BJ (cell line): ENCODE results near the gene HSD3B1. TPM values are rescaled to one million over a fixed set of nuclear protein-coding genes. Genes with fewer than 3 reads are reported as not detected.

Source experiments
- CTCF ChIA-PET: fragments of 350-600 bp; formaldehyde crosslinking; extraction: SDS; loops from one replicate; lab custom pipeline; 2021; ENCODE audit warnings: antibody characterized with exemption, inconsistent platforms; lab: Yijun Ruan, JAX
- POLR2A ChIA-PET: fragments of 300-600 bp; sonication (Branson Sonifier 250); formaldehyde crosslinking; extraction: SDS; loops from one replicate; lab custom pipeline; 2021; ENCODE audit warnings: antibody characterized with exemption; lab: Charles Lee
- DNase-seq: peaks from one replicate; pipeline ENCODE4 v3.0.0-alpha.2; 2011; ENCODE audit warnings: low read depth
- H3K27me3 ChIP-seq: 2 replicates; pipeline ENCODE4 v1.6.0; 2011; ENCODE audit warnings: low read length; ENCODE audit not compliant: control insufficient read depth, insufficient read depth
- H3K36me3 ChIP-seq: 2 replicates; pipeline ENCODE4 v1.5.1; 2011; ENCODE audit warnings: low read length; ENCODE audit not compliant: control insufficient read depth, insufficient read depth
- H3K4me3 ChIP-seq: 2 replicates; pipeline ENCODE4 v1.5.1; 2011; ENCODE audit warnings: low read depth, mild to moderate bottlenecking, control low read depth, low read length
- polyA plus RNA-seq: library from polyadenylated mRNA; depleted of rRNA; stranded (reverse); fragments of >200 nt; gene quantifications from 2 replicates; pipeline ENCODE4 v1.2.3, GENCODE V29; 2011
- TF ChIP-seq, protein P1 (sequence below): IDR thresholded peaks from 2 replicates; pipeline ENCODE4 v1.5.1; 2011; ENCODE audit warnings: low read depth, mild to moderate bottlenecking, control low read depth, inconsistent platforms, low read length, moderate library complexity; ENCODE audit not compliant: insufficient read depth

HSD3B1 gene
- polyA plus RNA-seq, 1 experiment: not detected

DNA sequence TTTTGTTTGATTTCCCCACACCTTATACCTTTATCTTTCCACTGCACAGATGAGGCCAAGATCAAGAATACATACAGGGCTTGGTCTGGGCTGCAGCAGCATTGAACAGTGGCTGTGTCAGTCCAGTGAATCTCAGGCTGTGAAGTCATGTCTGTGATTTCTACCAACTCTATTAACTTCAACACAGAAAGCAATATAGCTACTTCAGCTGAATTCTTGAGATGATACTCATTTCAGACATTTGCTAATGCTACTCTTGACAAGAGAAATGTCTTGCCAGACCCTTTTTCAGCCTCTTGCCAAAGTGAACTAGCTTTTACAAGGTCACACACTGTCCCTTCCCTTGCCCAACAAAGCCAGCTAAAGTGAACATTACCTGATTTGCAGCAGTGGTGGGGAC is 25.1 kb upstream of the HSD3B1 start:
- POLR2A ChIA-PET: no interaction called here
- no peak overlapping the region for H3K4me3 ChIP-seq
- H3K36me3 ChIP-seq: no peaks in the 10 kb centered on the region
- CTCF ChIA-PET: interaction anchor here (0.7 kb wide), 1 partner anchor 12 kb away, joined by 3 read pairs; no protein-coding TSS in a partner anchor
- H3K27me3 ChIP-seq: no peaks in the 10 kb centered on the region
- TF ChIP-seq, protein P1, sequence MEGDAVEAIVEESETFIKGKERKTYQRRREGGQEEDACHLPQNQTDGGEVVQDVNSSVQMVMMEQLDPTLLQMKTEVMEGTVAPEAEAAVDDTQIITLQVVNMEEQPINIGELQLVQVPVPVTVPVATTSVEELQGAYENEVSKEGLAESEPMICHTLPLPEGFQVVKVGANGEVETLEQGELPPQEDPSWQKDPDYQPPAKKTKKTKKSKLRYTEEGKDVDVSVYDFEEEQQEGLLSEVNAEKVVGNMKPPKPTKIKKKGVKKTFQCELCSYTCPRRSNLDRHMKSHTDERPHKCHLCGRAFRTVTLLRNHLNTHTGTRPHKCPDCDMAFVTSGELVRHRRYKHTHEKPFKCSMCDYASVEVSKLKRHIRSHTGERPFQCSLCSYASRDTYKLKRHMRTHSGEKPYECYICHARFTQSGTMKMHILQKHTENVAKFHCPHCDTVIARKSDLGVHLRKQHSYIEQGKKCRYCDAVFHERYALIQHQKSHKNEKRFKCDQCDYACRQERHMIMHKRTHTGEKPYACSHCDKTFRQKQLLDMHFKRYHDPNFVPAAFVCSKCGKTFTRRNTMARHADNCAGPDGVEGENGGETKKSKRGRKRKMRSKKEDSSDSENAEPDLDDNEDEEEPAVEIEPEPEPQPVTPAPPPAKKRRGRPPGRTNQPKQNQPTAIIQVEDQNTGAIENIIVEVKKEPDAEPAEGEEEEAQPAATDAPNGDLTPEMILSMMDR: no peak
- no peak for DNase-seq

DNA sequence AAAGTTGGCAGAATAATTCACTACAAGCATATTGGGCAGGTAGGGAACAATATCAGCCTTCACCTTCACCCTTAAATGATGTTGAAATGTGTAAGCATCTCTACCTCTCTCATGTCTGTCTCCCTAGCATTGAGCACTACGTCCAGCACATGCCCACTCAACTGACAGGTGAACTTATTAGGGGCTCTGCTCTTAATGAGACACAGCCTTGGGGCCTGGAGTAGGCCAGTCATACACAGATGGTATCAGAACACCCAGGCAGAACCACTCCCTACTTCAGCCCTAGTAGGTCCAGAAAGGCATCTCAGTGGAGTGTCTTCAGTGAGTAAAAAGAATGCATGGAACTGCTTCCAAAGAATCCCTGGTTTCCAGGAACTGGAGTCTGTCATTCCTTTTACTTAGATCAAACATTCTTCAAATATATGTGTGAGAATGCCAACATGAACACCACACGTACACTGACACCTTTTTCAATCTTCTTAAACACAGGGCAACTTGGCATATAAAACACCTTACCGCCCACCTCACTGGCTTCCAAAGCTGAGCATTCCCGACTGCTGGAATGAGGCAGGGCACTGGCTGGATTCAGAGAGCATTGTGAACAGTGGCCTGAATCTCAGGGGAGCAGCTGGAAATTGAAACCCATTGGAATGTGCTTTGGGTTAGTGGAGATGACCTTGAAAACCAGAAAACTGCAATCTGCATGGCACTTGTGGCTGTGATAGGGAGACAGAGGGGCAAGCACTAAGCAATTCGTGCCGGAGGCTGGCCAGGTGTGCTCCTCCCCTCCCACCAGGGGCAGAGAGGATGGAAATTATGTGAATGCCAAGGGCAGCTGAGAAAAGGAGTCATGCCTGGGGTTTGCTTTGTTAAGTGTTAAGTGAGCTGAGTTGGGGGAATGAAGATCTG is 24.2 kb upstream of the HSD3B1 start:
- ChIA-PET CTCF (interaction anchor here (0.7 kb wide), 1 partner anchor 11 kb away, joined by 3 read pairs; no protein-coding TSS in a partner anchor), POLR2A (no interaction called here)

DNA sequence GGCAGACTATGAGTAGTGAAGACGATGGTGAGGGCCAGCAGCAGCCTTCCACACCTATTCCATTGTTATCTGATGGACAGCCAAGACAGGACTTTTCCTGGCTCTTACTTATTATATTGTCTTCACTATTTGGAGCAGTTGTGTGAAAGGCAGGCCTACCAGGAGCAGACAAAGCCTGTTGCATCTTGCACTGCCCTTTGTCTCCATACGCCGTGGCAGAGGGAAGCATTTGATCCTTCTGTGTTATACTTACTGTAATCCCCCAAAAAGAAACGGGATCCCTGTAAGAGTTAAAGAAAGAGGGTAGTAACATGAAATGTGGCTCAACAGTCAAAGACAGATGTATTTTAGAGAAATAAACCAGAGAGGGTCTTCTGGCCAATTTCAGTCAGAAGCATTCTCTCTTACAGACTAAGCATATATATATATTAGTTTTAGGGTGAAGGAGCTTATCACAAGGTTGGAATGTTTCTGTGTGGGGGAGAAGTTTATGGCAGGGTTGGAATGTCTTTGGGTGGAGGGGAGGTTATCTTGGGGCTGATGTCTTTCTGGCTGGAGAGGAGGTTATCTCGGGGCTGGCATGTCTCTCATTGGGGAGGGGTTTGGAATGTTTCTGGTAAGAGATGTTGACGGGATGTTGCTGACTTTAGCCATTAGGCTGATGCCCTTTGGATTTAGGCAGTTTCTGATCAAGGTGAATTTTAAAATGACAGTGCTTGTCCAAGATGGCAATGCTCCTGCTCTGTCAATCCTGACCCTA is 23.4 kb upstream of the HSD3B1 start:
- no peaks in the 10 kb centered on the region for H3K27me3 ChIP-seq
- no peak overlapping the region for H3K4me3 ChIP-seq
- CTCF ChIA-PET: no interaction called here
- DNase-seq: no peak
- no peaks in the 10 kb centered on the region for H3K36me3 ChIP-seq
- TF ChIP-seq, protein P1: no peak
- POLR2A ChIA-PET: no interaction called here

More for the DNA sequence above, 24.2 kb upstream of the HSD3B1 start:
- no peak for DNase-seq
- no peak overlapping the region for H3K4me3 ChIP-seq
- no peaks in the 10 kb centered on the region for H3K27me3 ChIP-seq
- no peaks in the 10 kb centered on the region for H3K36me3 ChIP-seq
- TF ChIP-seq, protein P1: no peak

GRCh38 chr1:119485201-119485600 is 21.8 kb upstream of the HSD3B1 start:
- POLR2A ChIA-PET: no interaction called here
- no peak for DNase-seq
- no peak overlapping the region for H3K4me3 ChIP-seq
- no peaks in the 10 kb centered on the region for H3K27me3 ChIP-seq
- no peaks in the 10 kb centered on the region for H3K36me3 ChIP-seq
- TF ChIP-seq, protein P1: no peak
- CTCF ChIA-PET: no interaction called here

GRCh38 chr1:119488216-119488615 is 18.8 kb upstream of the HSD3B1 start:
- TF ChIP-seq, protein P1: no peak
- no peak for DNase-seq
- Histone ChIP-seq H3K27me3 (no peaks in the 10 kb centered on the region), H3K36me3 (no peaks in the 10 kb centered on the region), H3K4me3 (no peak overlapping the region)
- ChIA-PET CTCF (interaction anchor here (1.1 kb wide), 1 partner anchor 12 kb away, joined by 3 read pairs; no protein-coding TSS in a partner anchor), POLR2A (no interaction called here)
